Urothelium cell line (cell line): ENCODE data around the gene SIRT6.
"Not testable (repeated sequence)": the region's sequence is repeated elsewhere in the genome, so short reads cannot be mapped to it uniquely, and the experiment has no call there.

Experiments used
- DNase-seq: peaks from one replicate; pipeline ENCODE4 v3.0.0; 2011; ENCODE audit warnings: low spot score, mixed read lengths
- FAIRE-seq: peaks from 2 replicates; lab custom pipeline; 2011; peaks lifted over from hg19 to GRCh38; lab: Jason Lieb, UNC

Gene SIRT6

DNA sequence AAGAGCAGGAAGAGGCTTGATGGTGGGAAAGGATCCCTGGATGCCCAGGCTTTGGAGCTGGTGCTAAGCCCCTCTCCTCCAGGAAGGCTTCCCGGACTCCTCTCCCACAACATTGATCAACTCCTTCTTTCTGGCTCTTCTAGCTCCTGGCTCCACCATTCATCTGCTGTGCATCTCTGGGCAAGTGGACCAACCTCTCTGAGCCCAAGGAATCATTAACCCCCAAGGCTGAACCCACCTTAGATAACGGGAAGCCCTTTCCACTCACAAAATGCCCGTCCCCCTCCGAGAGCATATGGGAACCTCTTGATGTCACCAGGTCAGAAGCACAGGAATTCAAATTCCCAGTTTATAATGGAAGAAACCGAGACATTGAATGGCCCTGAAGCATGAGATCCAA lies 5.2 kb downstream of the SIRT6 start:
- no peak for FAIRE-seq

DNA sequence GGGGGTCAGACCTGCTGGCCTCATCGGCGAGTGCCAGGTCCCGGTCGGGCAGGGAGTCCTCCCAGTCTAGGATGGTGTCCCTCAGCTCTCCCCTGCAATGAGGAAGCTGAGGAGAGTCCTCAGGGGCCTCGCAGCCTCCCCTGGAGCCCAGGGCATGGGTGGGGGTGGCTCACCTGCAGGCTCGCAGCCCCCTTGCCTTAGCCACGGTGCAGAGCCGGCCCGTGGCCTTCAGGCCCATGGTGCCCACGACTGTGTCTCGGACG lies 6.8 kb downstream of the SIRT6 start:
- no peak for DNase-seq
- FAIRE-seq, result no peak

More for the DNA sequence above, 5.2 kb downstream of the SIRT6 start:
- DNase-seq, result no peak

DNA sequence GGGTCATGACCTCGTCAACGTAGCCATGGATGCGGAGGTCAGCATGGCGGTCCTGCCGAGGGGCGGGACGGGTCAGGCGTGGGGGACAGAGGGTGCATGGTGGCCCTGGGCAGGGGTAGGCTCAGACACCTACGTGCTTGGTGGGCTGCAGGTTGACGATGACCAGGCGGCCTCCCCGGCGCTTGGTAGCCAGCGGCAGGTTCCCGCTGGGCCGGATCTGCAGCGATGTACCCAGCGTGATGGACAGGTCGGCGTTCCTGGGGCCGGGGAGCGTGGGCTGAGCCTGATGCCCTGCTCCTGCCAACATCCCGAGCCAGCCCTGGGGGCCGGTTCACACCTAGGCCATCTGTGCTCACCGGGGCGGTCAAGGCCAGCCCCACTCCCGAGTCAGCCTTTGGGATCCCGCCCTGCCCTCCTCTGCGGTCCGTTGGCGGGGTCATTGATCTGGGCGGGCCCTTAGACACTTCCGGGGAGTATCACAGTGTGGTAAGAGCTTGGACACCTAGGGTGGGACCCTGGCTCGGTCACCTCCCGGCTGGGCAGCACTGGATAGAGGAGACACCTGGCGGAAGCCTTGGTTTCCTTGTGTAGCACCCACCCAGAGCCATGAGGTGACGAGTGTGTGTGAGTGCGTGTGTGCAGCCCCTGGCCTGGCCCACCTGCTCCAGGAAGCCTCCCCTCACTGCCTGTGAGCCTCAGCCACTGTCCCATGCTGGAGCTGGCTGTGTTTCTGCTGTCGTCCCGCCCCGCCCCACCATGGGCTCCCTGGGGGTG lies 7.3 kb downstream of the SIRT6 start:
- DNase-seq (no peak), FAIRE-seq (no peak)

DNA sequence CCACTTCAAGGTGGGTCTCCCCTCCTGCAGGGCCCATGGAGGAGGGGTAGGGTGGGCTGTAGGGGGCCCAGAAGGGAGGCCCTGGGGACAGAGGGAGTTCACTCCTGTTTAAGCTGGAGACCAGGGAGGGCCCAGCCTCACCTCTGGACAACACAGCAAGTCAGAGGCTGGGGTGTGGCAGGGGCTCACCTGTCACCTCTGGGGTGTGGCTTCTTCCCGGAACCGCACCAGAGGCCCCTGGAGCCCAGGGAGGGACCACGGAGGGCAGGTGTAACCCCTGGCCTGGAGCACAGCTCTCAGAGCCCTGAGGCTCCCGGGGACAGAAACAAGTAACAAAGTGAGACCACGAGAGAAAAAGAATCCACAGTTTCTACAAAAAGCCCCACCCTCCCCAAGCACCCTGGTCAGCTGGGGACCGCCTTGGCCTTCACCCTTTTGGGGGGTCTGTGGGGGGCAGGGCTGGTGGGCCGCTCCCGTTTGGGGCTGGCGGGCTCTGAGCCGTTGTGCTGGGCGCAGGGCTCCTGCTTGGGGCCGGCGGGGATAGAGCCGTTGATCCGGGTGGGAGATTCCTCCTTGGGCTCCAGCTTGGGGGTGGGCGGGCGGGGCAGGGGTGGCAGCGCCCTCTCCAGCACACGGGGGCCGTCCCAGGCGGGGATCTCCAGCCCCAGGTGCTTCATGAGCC lies 8.0 kb downstream of the SIRT6 start:
- no peak for FAIRE-seq
- DNase-seq, result no peak

DNA sequence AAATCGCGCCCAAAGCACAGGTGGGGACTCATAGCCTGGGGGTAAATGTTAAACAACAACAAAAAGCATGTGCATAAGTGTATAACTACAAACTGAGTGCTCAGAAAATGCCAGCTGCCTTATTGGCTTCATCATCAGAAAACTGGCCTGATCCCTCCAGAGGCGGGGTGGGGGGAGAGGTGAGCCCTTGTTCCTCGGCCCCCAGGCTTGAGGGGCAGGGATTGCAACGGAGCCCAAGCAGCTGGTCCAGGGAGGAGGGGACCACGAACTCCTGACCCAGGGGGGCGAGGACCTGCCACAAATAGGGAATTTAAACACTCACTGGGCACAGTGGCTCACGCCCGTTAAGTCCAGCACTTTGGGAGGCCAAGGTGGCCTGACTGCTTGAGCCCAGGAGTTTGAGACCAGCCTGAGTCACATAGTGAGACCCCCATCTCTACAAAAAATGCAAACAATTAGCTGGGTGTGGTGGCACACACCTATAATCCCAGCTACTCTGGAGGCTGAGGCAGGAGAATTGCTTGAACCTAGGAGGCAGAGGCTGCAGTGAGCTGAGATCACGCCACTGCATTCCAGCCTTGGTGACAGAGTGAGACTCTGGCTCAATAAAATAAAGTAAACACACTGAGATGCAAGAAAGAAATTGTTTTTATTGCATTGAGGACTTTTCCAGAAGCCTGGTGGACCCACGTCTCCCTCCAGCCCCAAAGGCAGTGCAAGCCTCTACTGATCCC lies 8.7 kb downstream of the SIRT6 start:
- DNase-seq, result no peak
- FAIRE-seq, result no peak

DNA sequence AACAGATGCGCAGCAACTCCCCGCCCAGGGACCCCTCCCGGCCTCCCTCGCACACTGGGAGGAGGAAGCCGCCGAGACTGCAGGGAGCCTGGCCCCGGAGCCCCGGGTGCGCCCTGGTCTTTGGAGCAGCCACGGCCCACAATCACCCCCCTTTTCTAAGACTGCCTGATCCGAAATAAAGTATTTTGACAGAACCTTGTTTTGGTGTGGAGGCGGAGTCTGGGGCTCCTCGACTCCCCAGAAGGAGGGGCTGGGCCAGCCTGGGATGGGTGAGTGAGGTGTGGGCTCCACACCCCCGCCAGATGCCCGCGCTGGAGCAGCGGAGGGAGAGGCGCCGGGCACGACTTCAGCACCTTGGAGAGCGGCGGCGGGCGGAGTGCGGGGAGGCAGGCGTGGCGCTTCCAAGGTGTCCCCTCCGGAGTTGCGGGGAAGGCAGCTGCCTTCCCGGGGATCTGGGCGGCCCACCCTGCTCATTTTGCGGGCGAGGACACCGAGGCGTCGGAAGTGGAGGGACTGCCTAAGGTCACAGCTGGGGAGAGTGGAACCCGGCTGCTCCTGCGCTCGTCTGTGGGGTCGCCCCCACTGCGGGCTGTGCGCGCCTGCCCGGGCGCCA lies 9.4 kb downstream of the SIRT6 start:
- DNase-seq (peak; percentile 69), FAIRE-seq (no peak)

DNA sequence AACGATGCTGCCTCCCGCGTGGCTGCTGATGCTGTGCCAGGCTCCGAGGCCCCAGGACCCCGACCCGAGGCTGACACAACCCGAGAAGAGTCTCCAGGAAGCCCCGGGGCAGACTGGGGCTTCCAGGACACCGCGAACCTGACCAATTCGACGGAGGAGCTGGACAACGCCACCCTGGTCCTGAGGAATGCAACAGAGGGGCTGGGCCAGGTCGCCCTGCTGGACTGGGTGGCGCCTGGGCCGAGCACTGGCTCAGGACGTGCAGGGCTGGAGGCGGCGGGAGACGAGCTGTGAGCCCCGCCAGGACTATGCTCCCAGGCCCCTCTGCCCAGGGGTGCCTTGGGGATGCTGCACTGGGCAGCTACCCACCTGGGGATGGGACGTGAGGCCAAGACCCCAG lies 10.7 kb downstream of the SIRT6 start:
- no peak for DNase-seq
- no peak for FAIRE-seq

DNA sequence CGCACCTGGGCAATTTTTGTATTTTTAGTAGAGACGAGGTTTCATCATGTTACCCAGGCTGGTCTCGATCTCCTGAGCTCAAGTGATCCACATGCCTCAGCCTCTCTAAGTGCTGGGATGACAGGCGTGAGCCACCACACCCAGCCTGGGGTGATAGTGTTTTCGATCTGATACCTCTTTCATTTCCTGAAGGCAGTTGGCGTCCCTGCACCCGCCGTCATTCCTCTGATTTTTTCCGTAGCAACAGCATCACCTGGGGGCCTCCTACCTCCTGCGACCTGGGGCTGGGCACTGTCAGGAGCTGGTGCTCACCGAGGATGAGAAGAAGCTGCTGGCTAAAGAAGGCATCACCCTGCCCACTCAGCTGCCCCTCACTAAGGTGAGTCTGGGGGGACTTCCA lies 18.1 kb downstream of the SIRT6 start:
- no peak for DNase-seq
- no peak for FAIRE-seq

DNA sequence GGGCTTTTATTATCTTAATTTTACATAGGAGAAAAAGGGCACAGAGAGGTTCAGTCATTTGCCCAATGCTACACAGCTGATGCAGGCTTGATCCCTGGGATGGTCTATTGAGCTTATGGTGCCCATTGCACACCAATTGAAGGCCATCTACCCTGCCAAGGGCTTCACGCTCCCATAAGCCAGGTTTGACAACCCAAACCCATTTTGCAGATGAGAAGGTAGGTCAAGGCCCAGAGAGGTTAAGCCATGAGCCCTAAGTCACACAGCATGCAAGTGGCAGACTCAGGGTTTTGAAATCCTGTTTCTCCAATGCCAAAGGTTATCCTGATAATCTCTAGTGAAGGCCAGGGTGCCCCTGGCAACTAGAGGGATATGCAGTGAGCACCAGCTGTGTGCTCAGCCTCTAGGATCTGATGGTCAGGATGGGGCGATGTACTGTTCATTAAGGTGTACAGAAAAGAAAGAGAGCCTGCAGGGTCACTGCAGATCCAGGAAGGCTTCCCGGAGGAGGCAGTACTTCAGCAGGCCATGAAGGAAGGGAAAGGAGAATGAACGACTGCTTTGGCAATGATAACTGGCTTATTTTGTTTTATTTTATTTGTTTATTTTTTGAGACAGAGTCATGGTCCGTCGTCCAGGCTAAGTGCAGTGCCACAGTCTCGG lies 20.8 kb downstream of the SIRT6 start:
- no peak for DNase-seq
- FAIRE-seq, result no peak

DNA sequence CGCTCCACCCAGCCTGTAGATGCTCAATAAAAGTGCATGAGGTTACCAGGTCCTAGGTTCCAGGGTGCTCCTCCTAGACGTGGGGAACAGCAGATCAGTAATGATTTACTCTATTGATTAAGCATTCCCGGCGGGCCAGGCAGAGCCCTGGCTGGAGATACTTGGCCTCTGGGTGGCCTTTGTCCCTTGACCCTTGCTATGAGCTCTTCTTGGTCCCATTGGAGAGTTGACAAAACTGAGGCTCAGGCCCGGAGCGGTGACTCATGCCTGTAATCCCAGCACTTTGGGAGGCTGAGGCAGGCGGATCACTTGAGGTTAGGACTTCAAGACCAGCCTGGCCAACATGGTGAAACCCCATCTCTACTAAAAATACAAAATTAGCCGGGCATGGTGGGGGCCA lies 24.4 kb downstream of the SIRT6 start:
- not testable (repeated sequence) for FAIRE-seq, DNase-seq

DNA sequence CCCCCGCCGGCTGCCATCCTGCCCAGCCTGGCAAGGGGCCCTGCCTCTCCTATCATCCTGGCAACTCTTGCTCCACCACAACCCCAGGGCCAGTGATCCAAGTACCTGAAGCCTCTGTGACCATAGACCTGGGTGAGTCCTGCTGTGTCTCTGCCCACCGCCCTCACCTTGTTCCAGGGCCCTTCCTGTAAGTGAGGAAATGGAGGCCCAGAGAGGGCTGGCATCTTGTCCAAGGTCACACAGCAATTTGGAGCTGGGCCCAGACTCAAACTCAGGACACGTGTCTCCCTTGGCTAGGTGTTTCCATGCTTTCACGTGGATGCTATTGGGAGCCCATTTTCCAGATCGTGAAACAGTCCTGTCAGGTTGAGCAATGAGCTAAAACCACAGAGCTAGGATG lies 25.2 kb downstream of the SIRT6 start:
- no peak for DNase-seq
- no peak for FAIRE-seq

DNA sequence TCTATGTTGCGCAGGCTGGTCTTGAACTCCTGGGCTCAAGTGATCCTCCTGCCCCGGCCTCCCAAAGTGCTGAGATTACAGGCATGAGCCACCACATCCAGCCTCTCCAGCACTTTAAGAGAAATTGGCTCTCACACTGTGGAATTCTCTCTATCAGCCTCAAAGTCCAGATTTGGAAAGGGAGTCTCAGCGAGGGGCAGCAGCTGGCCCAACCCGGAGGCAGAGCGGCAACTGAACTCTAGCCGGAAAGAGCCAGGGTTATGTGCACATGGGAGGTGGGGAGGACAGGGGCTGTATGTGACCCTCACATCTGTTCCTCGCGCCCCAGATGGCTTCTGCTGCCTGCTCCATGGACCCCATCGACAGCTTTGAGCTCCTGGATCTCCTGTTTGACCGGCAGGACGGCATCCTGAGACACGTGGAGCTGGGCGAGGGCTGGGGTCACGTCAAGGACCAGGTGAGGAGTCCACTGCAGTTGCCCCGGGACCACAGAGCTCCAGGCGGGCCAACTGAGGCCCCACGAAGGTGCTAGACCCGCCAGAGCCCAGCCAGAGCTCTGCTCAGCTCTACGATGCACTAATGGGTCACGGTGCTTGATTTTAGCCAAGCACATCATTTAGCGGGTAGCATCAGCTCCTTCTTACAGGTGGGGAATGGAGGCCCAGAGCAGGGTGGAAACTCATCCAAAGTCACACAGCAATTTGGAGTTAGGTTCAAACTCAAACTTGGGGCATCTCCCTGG lies 27.6 kb downstream of the SIRT6 start:
- no peak for FAIRE-seq
- DNase-seq, result no peak

DNA sequence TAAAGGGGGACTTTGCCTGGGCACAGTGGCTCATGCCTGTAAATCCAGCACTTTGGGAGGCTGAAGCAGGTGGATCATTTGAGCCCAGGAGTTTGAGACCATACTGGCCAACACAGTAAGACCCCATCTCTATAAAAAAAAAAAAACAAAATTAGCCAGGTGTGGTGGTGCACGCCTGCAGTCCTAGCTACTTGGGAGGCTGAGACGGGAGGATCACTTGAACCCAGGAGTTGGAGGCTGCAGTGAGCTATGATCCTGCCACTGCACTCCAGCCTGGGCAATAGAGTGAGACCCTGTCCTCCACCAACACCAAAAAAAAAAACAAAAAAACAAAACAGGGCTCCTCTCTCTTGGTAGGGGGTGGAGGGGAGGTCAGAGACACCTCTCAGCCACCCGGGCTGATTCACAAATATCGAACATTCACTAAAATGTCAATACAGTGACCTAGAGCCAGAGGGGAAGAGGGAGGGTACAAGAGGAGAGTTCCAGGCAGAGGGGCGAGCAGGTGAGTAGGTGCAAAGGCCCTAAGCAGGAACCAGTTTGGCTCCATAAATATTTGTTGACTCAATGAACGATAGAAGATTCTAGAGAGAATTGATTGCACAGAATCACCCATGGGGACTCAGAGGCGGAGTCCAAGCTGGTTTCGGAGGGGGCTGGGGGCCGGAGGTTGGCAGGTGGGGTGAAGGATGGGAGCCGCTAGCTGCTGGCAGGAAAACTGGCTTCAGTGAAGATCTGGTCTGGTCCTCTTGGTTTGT lies 29.9 kb downstream of the SIRT6 start:
- FAIRE-seq (no peak), DNase-seq (no peak)

DNA sequence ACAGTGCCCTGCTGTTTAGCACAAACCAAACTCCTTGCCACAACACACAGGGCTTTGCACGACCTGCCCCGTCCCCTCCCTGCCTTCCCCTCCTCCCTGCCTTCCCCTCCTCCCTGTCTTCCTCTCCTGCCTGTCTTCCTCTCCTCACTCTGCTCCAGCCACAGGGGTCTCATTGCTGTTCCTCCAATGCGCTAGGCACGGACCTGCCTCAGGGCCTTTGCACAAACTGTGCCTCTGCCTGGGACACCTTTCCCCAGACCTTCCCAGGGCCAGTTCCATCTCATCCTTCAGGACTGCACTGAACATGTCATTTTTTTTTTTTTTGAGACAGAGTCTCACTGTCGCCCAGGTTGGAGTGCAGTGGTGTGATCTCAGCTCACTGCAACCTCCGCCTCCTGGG lies 30.7 kb downstream of the SIRT6 start:
- no peak for FAIRE-seq
- no peak for DNase-seq

DNA sequence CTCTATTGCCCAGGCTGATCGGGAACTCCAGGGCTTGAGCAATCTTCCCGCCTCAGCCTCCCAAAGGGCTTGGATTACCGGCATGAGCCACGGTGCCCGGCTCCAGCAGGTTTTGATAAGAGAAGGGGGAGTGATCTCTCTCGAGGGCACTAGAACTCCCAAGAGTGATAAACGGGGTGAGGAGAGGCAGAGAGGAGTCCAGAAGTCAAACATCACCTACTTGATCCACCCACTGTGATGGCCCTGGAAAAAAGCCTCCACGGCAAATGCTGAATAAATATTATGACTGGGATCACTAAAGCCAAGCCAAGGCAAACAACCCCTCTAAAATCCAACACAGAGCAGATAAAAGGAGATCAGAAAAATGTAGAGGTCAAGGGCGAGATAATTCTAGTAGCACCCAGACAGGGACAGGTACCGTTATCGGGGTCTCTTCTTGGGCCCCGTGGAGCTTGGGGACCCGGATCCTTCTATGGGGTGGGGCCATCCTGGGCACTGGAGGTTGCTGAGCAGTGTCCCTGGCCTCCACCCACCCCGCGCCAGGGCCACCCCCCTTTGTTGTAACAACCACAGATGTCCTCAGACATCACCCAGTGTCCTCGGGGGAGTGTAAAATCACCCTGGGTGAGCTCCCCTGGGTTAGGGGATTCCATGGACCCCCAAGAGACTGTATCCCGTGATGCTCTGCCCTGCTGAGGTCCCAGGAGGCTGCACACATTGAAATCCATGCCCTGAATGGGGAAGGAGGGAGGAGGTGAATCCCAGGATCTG lies 32.7 kb downstream of the SIRT6 start:
- FAIRE-seq (no peak), DNase-seq (no peak)

DNA sequence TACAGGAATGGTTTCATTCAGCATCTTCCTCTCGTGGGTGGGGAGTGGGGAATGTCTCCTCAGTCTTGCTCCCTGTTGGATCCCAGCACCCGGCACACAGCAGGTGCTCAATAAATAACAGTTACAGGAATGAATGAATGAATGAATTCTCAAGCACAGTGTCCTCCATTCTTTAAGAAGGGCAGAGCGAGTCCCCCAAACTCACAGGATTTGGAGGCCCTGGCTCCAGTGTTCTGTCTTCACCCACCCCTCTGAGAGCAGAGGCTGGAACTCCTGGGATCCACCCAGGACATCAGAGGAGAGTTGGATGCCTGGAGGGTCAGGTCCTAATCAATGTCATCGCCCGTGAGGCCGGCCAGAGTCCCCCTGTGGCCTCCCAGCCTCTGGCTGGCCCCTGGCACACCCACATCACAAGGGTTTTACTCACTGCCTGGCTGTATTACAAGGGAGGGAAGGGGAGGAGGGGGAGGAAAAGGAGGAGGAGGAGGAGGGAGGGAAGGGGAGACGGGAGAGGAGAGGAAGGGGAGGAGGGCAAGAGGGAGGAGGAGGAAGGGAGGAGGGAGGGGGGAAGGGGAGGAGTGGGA lies 37.6 kb downstream of the SIRT6 start:
- DNase-seq (peak; percentile 46), FAIRE-seq (no peak)

DNA sequence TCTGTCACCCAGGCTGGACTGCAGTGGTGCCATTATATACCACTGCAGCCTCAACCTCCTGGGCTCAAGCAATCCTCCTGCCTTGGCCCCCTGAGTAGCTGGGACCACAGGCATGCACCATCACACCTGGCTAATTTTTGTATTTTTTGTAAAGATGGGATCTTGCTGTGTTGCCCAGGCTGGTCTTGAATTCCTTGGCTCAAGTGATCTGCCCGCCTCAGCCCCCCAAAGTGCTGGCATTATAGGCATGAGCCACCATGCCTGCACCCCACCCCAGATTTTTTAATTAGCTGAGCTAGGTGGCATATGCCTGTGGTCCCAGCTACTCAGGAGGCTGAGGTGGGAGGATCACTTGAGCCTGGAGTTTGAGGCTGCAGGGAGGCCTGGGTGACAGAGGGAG lies 39.4 kb downstream of the SIRT6 start:
- DNase-seq, FAIRE-seq: not testable (repeated sequence)

DNA sequence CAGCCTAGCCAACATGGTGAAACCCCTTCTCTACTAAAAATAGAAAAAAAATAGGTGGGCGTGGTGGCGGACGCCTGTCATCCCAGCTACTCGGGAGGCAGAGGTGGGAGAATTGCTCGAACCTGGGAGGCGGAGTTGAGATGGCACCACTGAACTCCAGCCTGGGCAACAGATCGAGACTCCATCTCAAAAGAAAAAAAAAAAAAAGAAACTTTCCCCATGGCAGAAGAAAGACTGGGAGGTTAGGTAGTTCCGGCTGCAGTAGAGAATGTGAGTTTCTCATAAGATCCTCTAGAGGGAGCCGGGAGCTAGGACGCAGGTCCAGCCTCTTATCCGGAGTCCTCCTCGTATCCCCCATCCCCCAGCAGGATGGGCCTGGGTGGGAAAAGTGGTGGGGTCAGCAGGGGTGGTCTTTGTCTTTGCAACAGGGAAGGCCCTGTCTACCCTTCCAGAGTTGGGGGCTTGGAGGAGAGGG lies 42.1 kb downstream of the SIRT6 start:
- DNase-seq, result peak; percentile 74
- no peak for FAIRE-seq
